K562 (cell line): ENCODE measurements around the gene RNASEH2A. TPM values are rescaled to one million over a fixed set of nuclear protein-coding genes. Genes with fewer than 3 reads are reported as not detected.

ENCODE experiments used
- ADNP ChIP-seq: fragments of 200-800 bp; sonication (Bioruptor generic); IDR thresholded peaks from 2 replicates; pipeline ENCODE4 v1.6.1; 2016; ENCODE audit warnings: missing genetic modification characterization, missing compliant biosample characterization
- ARID2 ChIP-seq: fragments of 450-650 bp; IDR thresholded peaks from 2 replicates; pipeline ENCODE4 v1.6.1; 2017; ENCODE audit warnings: antibody characterized with exemption, mild to moderate bottlenecking
- CREM ChIP-seq: IDR thresholded peaks from 2 replicates; pipeline ENCODE4 v1.6.1; 2014; ENCODE audit warnings: antibody characterized with exemption, low read depth
- ETV5 ChIP-seq: sonication (generic); formaldehyde crosslinking; IDR thresholded peaks from 2 replicates; pipeline ENCODE4 v1.4.0; 2020; ENCODE audit warnings: low read depth, mild to moderate bottlenecking, missing genetic modification reagents
- EWSR1 ChIP-seq: fragments of 450-650 bp; IDR thresholded peaks from 2 replicates; pipeline ENCODE4 v1.6.1; 2018; ENCODE audit warnings: borderline replicate concordance, mild to moderate bottlenecking, low read depth, moderate library complexity; ENCODE audit not compliant: partially characterized antibody
- GABPB2 ChIP-seq: fragments of 250-450 bp; sonication (Bioruptor Pico); conservative IDR thresholded peaks from 2 replicates; pipeline ENCODE4 v1.5.1; 2021; ENCODE audit warnings: mild to moderate bottlenecking
- GATAD2B ChIP-seq: fragments of 450-650 bp; IDR thresholded peaks from 2 replicates; pipeline ENCODE4 v1.6.1; 2017; ENCODE audit warnings: mild to moderate bottlenecking, borderline replicate concordance
- HNRNPL ChIP-seq: fragments of 200-400 bp; formaldehyde crosslinking; IDR thresholded peaks from 2 replicates; pipeline ENCODE4 v1.6.1; 2017; ENCODE audit warnings: low read depth, mild to moderate bottlenecking, low read length
- MCM2 ChIP-seq: fragments of 450-650 bp; IDR thresholded peaks from 2 replicates; pipeline ENCODE4 v1.6.1; 2017; ENCODE audit warnings: low read depth, mild to moderate bottlenecking
- NFIX ChIP-seq: fragments of 250-450 bp; sonication (Bioruptor Pico); IDR thresholded peaks from 2 replicates; pipeline ENCODE4 v1.4.0; 2020; ENCODE audit warnings: low read depth, mild to moderate bottlenecking, moderate library complexity
- NFXL1 ChIP-seq: fragments of 450-650 bp; formaldehyde crosslinking; IDR thresholded peaks from 2 replicates; pipeline ENCODE4 v1.4.0; 2021; ENCODE audit warnings: mild to moderate bottlenecking
- PCBP2 ChIP-seq: fragments of 200-400 bp; formaldehyde crosslinking; IDR thresholded peaks from 2 replicates; pipeline ENCODE4 v1.6.1; 2018; ENCODE audit warnings: low read length, low read depth, mild to moderate bottlenecking, moderate library complexity; ENCODE audit not compliant: poor library complexity, severe bottlenecking
- PHF8 ChIP-seq: fragments of 200-600 bp; sonication (generic); IDR thresholded peaks from 2 replicates; pipeline ENCODE4 v1.6.1; 2012; ENCODE audit warnings: mixed run types, mild to moderate bottlenecking, inconsistent platforms, low read length, moderate library complexity, borderline replicate concordance
- PHTF2 ChIP-seq: fragments of 250-450 bp; sonication (Bioruptor Pico); IDR thresholded peaks from 2 replicates; pipeline ENCODE4 v1.5.0; 2021; ENCODE audit warnings: mild to moderate bottlenecking
- SAFB ChIP-seq: fragments of 200-400 bp; formaldehyde crosslinking; IDR thresholded peaks from 2 replicates; pipeline ENCODE4 v1.6.1; 2017; ENCODE audit warnings: low read depth, low read length, borderline replicate concordance
- SLC30A9 ChIP-seq: fragments of 250-450 bp; sonication (Bioruptor Pico); IDR thresholded peaks from 2 replicates; pipeline ENCODE4 v1.8.0; 2022; ENCODE audit warnings: mild to moderate bottlenecking, moderate library complexity
- STAT5A ChIP-seq: IDR thresholded peaks from 2 replicates; pipeline ENCODE4 v1.6.1; 2012; ENCODE audit warnings: low read length, inconsistent platforms, borderline replicate concordance
- TOE1 ChIP-seq, 2 experiments: fragments of 450-650 bp in 1 of 2; sonication (generic) in 1 of 2; formaldehyde crosslinking in 1 of 2; IDR thresholded peaks; 2 replicates each; pipeline versions ENCODE4 v1.7.1 to v1.8.0; 2016 to 2022; ENCODE audit warnings: borderline replicate concordance in 2 of 2, mild to moderate bottlenecking in 2 of 2, antibody characterized with exemption in 1 of 2, inconsistent platforms in 1 of 2, low read depth in 1 of 2, missing genetic modification reagents in 1 of 2, moderate library complexity in 1 of 2
- ZNF175 ChIP-seq: fragments of 200-800 bp; sonication (Bioruptor generic); IDR thresholded peaks from 2 replicates; pipeline ENCODE4 v1.6.1; 2016; ENCODE audit warnings: low read depth, mild to moderate bottlenecking, missing genetic modification characterization, missing compliant biosample characterization
- ZNF830 ChIP-seq: fragments of 250-450 bp; sonication (Bioruptor Pico); IDR thresholded peaks from 2 replicates; pipeline ENCODE4 v1.5.0; 2021; ENCODE audit warnings: mild to moderate bottlenecking
- polyA plus RNA-seq, 8 experiments: library from polyadenylated mRNA; depleted of rRNA in 4 of 8; stranded (reverse) in 5 of 8; unstranded in 3 of 8; fragments of >200 nt; fragmentation: Nextera tagmentation in 2 of 8; fragmentation: Illumina TruSeq in 1 of 8; extraction: Ambion mirVana in 2 of 8; extraction: Trizol in 1 of 8; gene quantifications; 2 replicates each; pipeline versions ENCODE4 v1.2.1 to v1.2.3, GENCODE V29; 2011 to 2014; ENCODE audit warnings: inconsistent platforms in 1 of 8, missing spikeins in 1 of 8
- total RNA-seq, 7 experiments: library from RNA; depleted of rRNA in 6 of 7; stranded (reverse); fragments of >200 nt in 6 of 7; fragmentation: Illumina TruSeq in 2 of 7; extraction: Trizol in 2 of 7; gene quantifications; 2 replicates each; pipeline versions ENCODE4 v1.2.1 to v1.2.3, GENCODE V29; 2011 to 2021; ENCODE audit warnings: low replicate concordance in 1 of 7
- TF ChIP-seq, protein P1 (sequence below): fragments of 250-450 bp; sonication (Bioruptor Pico); IDR thresholded peaks from 2 replicates; pipeline ENCODE4 v1.6.1; 2021; ENCODE audit warnings: mild to moderate bottlenecking
- TF ChIP-seq, protein P2 (sequence below), 3 experiments: IDR thresholded peaks in 2 of 3; conservative IDR thresholded peaks in 1 of 3; 2 replicates each; pipeline ENCODE4 v1.5.1; 2011 to 2012; ENCODE audit warnings: low read length in 3 of 3, mild to moderate bottlenecking in 3 of 3, control low read depth in 2 of 3, improper control_type of control experiment in 1 of 3, inconsistent platforms in 1 of 3, low read depth in 1 of 3, mixed read lengths in 1 of 3, moderate library complexity in 1 of 3; ENCODE audit not compliant: insufficient read depth in 2 of 3
- TF ChIP-seq, protein P3 (sequence below): sonication (generic); formaldehyde crosslinking; IDR thresholded peaks from 2 replicates; pipeline ENCODE4 v1.8.1; 2022; ENCODE audit warnings: missing genetic modification reagents
- TF ChIP-seq, protein P4 (sequence below): IDR thresholded peaks from 2 replicates; pipeline ENCODE4 v1.6.1; 2012; ENCODE audit warnings: low read depth, low read length, improper control_type of control experiment, borderline replicate concordance

The RNASEH2A gene
- total and polyA plus RNA-seq, 9 of the 15 experiments (the other 6 are each of a cell fraction or from before 2014, with no cell fraction given) = 22.3 to 78.0 (median 61.7) TPM

DNA sequence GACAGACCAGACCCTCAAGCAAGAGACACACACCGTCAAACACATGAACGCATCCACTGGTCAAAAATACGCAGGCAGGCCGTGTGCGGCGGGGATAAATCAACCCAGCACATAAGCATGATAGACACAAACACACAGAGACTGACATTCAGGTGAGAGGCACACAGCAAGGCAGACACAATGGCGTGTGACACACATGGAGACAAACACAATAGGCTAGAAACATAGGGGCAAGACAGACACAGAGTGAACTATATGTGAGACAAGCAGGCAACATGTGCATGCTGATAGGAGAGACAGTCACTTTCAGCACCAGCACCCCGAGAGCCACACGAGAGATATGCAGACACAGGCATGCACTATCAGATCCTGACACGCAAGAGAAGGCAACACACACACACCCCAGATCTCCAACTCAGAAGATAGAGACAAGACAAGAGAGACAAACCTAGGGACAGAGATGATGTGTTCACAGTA, 22.0 kb upstream of the RNASEH2A start (continued):
- TF ChIP-seq PHTF2 (CRISPR knock-in tag) (no peak), CREM (peak; percentile 83), NFXL1 (CRISPR knock-in tag) (no peak), SLC30A9 (CRISPR knock-in tag) (no peak), MCM2 (no peak), TOE1 (IDR thresholded peaks at IDR 0.05; ENCODE audit: borderline replicate concordance) (peak; percentile 72), TOE1 (CRISPR knock-in tag; IDR thresholded peaks at IDR 0.05; ENCODE audit: borderline replicate concordance, low read depth) (no peak), ADNP (tag) (no peak), ETV5 (CRISPR knock-in tag) (0 out of 2 replicates have a peak, but pooled peaks have one; percentile 5), GATAD2B (no peak), EWSR1 (no peak), STAT5A (peak; percentile 85), ARID2 (no peak), PCBP2 (no peak), HNRNPL (no peak), SAFB (no peak), PHF8 (no peak), ZNF830 (CRISPR knock-in tag) (no peak), NFIX (no peak), ZNF175 (CRISPR knock-in tag) (0 out of 2 replicates have a peak, but pooled peaks have one; percentile 71), GABPB2 (no peak)
- TF ChIP-seq, protein P1, sequence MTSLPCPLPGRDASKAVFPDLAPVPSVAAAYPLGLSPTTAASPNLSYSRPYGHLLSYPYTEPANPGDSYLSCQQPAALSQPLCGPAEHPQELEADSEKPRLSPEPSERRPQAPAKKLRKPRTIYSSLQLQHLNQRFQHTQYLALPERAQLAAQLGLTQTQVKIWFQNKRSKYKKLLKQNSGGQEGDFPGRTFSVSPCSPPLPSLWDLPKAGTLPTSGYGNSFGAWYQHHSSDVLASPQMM (CRISPR knock-in tag) = no peak
- TF ChIP-seq, protein P2, sequence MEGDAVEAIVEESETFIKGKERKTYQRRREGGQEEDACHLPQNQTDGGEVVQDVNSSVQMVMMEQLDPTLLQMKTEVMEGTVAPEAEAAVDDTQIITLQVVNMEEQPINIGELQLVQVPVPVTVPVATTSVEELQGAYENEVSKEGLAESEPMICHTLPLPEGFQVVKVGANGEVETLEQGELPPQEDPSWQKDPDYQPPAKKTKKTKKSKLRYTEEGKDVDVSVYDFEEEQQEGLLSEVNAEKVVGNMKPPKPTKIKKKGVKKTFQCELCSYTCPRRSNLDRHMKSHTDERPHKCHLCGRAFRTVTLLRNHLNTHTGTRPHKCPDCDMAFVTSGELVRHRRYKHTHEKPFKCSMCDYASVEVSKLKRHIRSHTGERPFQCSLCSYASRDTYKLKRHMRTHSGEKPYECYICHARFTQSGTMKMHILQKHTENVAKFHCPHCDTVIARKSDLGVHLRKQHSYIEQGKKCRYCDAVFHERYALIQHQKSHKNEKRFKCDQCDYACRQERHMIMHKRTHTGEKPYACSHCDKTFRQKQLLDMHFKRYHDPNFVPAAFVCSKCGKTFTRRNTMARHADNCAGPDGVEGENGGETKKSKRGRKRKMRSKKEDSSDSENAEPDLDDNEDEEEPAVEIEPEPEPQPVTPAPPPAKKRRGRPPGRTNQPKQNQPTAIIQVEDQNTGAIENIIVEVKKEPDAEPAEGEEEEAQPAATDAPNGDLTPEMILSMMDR (IDR thresholded peaks at IDR 0.05 in 2 of 3, conservative IDR thresholded peaks at IDR 0.05 in 1 of 3; ENCODE audit: insufficient read depth in 2 of 3, low read depth in 1 of 3, low read length in 3 of 3) = 0 out of 6 replicates have a peak, but pooled peaks of 1 of the 3 experiments have one; percentile 1
- TF ChIP-seq, protein P3, sequence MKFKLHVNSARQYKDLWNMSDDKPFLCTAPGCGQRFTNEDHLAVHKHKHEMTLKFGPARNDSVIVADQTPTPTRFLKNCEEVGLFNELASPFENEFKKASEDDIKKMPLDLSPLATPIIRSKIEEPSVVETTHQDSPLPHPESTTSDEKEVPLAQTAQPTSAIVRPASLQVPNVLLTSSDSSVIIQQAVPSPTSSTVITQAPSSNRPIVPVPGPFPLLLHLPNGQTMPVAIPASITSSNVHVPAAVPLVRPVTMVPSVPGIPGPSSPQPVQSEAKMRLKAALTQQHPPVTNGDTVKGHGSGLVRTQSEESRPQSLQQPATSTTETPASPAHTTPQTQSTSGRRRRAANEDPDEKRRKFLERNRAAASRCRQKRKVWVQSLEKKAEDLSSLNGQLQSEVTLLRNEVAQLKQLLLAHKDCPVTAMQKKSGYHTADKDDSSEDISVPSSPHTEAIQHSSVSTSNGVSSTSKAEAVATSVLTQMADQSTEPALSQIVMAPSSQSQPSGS (CRISPR knock-in tag) = no peak
- TF ChIP-seq, protein P4, sequence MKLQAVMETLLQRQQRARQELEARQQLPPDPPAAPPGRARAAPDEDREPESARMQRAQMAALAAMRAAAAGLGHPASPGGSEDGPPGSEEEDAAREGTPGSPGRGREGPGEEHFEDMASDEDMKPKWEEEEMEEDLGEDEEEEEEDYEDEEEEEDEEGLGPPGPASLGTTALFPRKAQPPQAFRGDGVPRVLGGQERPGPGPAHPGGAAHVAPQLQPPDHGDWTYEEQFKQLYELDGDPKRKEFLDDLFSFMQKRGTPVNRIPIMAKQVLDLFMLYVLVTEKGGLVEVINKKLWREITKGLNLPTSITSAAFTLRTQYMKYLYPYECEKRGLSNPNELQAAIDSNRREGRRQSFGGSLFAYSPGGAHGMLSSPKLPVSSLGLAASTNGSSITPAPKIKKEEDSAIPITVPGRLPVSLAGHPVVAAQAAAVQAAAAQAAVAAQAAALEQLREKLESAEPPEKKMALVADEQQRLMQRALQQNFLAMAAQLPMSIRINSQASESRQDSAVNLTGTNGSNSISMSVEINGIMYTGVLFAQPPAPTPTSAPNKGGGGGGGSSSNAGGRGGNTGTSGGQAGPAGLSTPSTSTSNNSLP = no peak
